WTC11 (cell line): ENCODE data around the gene RGS6.

ENCODE experiments used
- CTCF ChIP-seq: fragments of 200-600 bp; IDR thresholded peaks from 2 replicates; pipeline ENCODE4 v1.8.0; 2022; ENCODE audit warnings: antibody characterized with exemption
- ELF4 ChIP-seq: sonication (generic); formaldehyde crosslinking; IDR thresholded peaks from 2 replicates; pipeline ENCODE4 v1.8.1; 2022; ENCODE audit warnings: low read depth, mild to moderate bottlenecking, moderate library complexity, missing genetic modification reagents
- ETV6 ChIP-seq: sonication (generic); formaldehyde crosslinking; IDR thresholded peaks from 2 replicates; pipeline ENCODE4 v1.8.1; 2022; ENCODE audit warnings: mild to moderate bottlenecking, missing genetic modification reagents
- IRF1 ChIP-seq: sonication (generic); formaldehyde crosslinking; IDR thresholded peaks from 2 replicates; pipeline ENCODE4 v1.8.0; 2023; ENCODE audit warnings: missing genetic modification reagents
- MAX ChIP-seq: sonication (generic); formaldehyde crosslinking; IDR thresholded peaks from 2 replicates; pipeline ENCODE4 v1.8.0; 2022; ENCODE audit warnings: mild to moderate bottlenecking, missing genetic modification reagents
- RELA ChIP-seq: sonication (generic); formaldehyde crosslinking; IDR thresholded peaks from 2 replicates; pipeline ENCODE4 v1.8.1; 2022; ENCODE audit warnings: missing genetic modification reagents, mild to moderate bottlenecking, borderline replicate concordance
- SP1 ChIP-seq: sonication (generic); formaldehyde crosslinking; conservative IDR thresholded peaks from 2 replicates; pipeline ENCODE4 v1.8.1; 2022; ENCODE audit warnings: missing genetic modification reagents
- TEAD4 ChIP-seq: sonication (generic); formaldehyde crosslinking; IDR thresholded peaks from 2 replicates; pipeline ENCODE4 v1.8.0; 2022; ENCODE audit warnings: mild to moderate bottlenecking, missing genetic modification reagents
- ZBTB43 ChIP-seq: sonication (generic); formaldehyde crosslinking; IDR thresholded peaks from 2 replicates; pipeline ENCODE4 v1.8.1; 2023; ENCODE audit warnings: mild to moderate bottlenecking, missing genetic modification reagents
- ZNF138 ChIP-seq: sonication (generic); formaldehyde crosslinking; conservative IDR thresholded peaks from 2 replicates; pipeline ENCODE4 v1.8.1; 2022; ENCODE audit warnings: mild to moderate bottlenecking, moderate library complexity, missing genetic modification reagents
- ZNF317 ChIP-seq: sonication (generic); formaldehyde crosslinking; IDR thresholded peaks from 2 replicates; pipeline ENCODE4 v1.8.1; 2023; ENCODE audit warnings: low read depth, mild to moderate bottlenecking, moderate library complexity, missing genetic modification reagents, borderline replicate concordance
- ZNF512 ChIP-seq: sonication (generic); formaldehyde crosslinking; IDR thresholded peaks from 2 replicates; pipeline ENCODE4 v1.8.1; 2022; ENCODE audit warnings: missing genetic modification reagents, borderline replicate concordance
- ZNF532 ChIP-seq: fragments of 250-450 bp; sonication (Bioruptor Pico); IDR thresholded peaks from 2 replicates; pipeline ENCODE4 v1.9.0; 2021; ENCODE audit warnings: mild to moderate bottlenecking, borderline replicate concordance

- TF ChIP-seq SP1 (CRISPR knock-in tag) (no peak), TEAD4 (no peak), CTCF (no peak), ZNF138 (CRISPR knock-in tag) (no peak), RELA (CRISPR knock-in tag) (no peak), IRF1 (CRISPR knock-in tag) (no peak), ZNF512 (CRISPR knock-in tag) (no peak), MAX (CRISPR knock-in tag) (no peak), ZNF532 (CRISPR knock-in tag) (no peak), ETV6 (CRISPR knock-in tag) (no peak), ELF4 (CRISPR knock-in tag) (no peak), ZNF317 (no peak), ZBTB43 (CRISPR knock-in tag) (no peak)
Measured at GRCh38 chr14:72582582-72582981, 650.4 kb downstream of the RGS6 start.
